K562 (cell line): ENCODE measurements around the gene ZNF358. TPM values are rescaled to one million over a fixed set of nuclear protein-coding genes. Genes with fewer than 3 reads are reported as not detected.
A peak's percentile ranks its signal among the peaks of the same experiment; 100 is the strongest.

Source experiments
- ATAC-seq: fragments of 200-7000 bp; cut with Tn5 transposase; 3 replicates; pipeline ENCODE4 v1.9.1; 2020; ENCODE audit warnings: moderate library complexity
- BruUV-seq: library from RNA; stranded (reverse); fragments of 400-500 nt; replicated peaks from 2 replicates; lab custom pipeline; 2021; lab: Mats Ljungman, UMichigan
- CTCF ChIA-PET: fragments of 300-600 bp; formaldehyde crosslinking; extraction: SDS; loops from one replicate; lab custom pipeline; 2021; ENCODE audit warnings: low intra/inter-chr PET ratio; lab: Yijun Ruan, JAX
- POLR2A ChIA-PET: fragments of 300-600, 350-650 bp; sonication (Branson Sonifier 250); formaldehyde crosslinking; extraction: SDS; loops from one replicate; lab custom pipeline; 2021; ENCODE audit warnings: antibody characterized with exemption, inconsistent platforms; lab: Yijun Ruan, JAX
- DNase-seq, 4 experiments: peaks; one replicate each; pipeline versions ENCODE4 v3.0.0 to v3.0.0-alpha.2; 2011 to 2018; ENCODE audit warnings: low spot score in 3 of 4, mixed read lengths in 3 of 4; ENCODE audit errors: extremely low read depth in 1 of 4
- FAIRE-seq: peaks from 2 replicates; lab custom pipeline; 2011; peaks lifted over from hg19 to GRCh38; lab: Jason Lieb, UNC
- H2AFZ ChIP-seq: 2 replicates; pipeline ENCODE4 v1.6.0; 2011; ENCODE audit warnings: low read depth, low read length, control low read depth, inconsistent platforms
- H3K27ac ChIP-seq: fragments of 200-600 bp; 3 replicates; pipeline ENCODE4 v1.8.0; 2011; ENCODE audit warnings: low read depth, mild to moderate bottlenecking, control low read depth, inconsistent platforms, low read length, moderate library complexity, mixed read lengths; ENCODE audit errors: extremely low read depth
- H3K27me3 ChIP-seq, 2 experiments: fragments of 300-600 bp in 1 of 2; 2 replicates in 1 of 2; 3 replicates in 1 of 2; pipeline versions ENCODE4 v1.6.0 to v1.8.0; 2011; ENCODE audit warnings: inconsistent platforms in 2 of 2, low read length in 2 of 2, mild to moderate bottlenecking in 1 of 2, mixed read lengths in 1 of 2, moderate library complexity in 1 of 2; ENCODE audit not compliant: control insufficient read depth in 2 of 2, insufficient read depth in 2 of 2
- H3K36me3 ChIP-seq: fragments of 300-600 bp; 3 replicates; pipeline ENCODE4 v1.8.0; 2011; ENCODE audit warnings: mild to moderate bottlenecking, low read length, inconsistent platforms; ENCODE audit not compliant: control insufficient read depth, insufficient read depth
- H3K4me1 ChIP-seq, 2 experiments: fragments of 200-600 bp in 1 of 2; replicated peaks in 1 of 2; 2 replicates in 1 of 2; 3 replicates in 1 of 2; pipeline versions ENCODE4 v1.5.1 to v1.8.0; 2011; ENCODE audit warnings: inconsistent platforms in 2 of 2, low read length in 2 of 2, mild to moderate bottlenecking in 1 of 2, mixed read lengths in 1 of 2, moderate library complexity in 1 of 2; ENCODE audit not compliant: control insufficient read depth in 2 of 2, insufficient read depth in 2 of 2
- H3K4me2 ChIP-seq: 2 replicates; pipeline ENCODE4 v1.6.1; 2011; ENCODE audit warnings: low read length, control low read depth, inconsistent platforms, mixed read lengths; ENCODE audit not compliant: insufficient read depth
- H3K4me3 ChIP-seq: fragments of 200-600 bp; sonication (generic), shearing (Covaris generic); 2 replicates; pipeline ENCODE4 v1.5.1; 2016; ENCODE audit warnings: control low read depth, inconsistent platforms
- H3K79me2 ChIP-seq: fragments of 200-600 bp; 3 replicates; pipeline ENCODE4 v1.8.0; 2011; ENCODE audit warnings: low read length, inconsistent platforms; ENCODE audit not compliant: control insufficient read depth, insufficient read depth
- H3K9ac ChIP-seq, 2 experiments: 2 replicates each; pipeline versions ENCODE4 v1.6.0 to v1.6.1; 2011; ENCODE audit warnings: low read depth in 2 of 2, low read length in 2 of 2, control low read depth in 1 of 2, inconsistent platforms in 1 of 2, mild to moderate bottlenecking in 1 of 2, mixed read lengths in 1 of 2; ENCODE audit not compliant: insufficient read depth in 1 of 2
- H3K9me1 ChIP-seq: one replicate; pipeline ENCODE4 v1.6.0; 2011; ENCODE audit warnings: inconsistent platforms, mild to moderate bottlenecking, low read length, moderate library complexity; ENCODE audit not compliant: control insufficient read depth, insufficient read depth
- H3K9me3 ChIP-seq: replicated peaks from 2 replicates; pipeline ENCODE4 v1.5.1; 2011; ENCODE audit warnings: low read depth, low read length, inconsistent platforms; ENCODE audit not compliant: control insufficient read depth, insufficient read depth
- H4K20me1 ChIP-seq: replicated peaks from 2 replicates; pipeline ENCODE4 v1.6.1; 2011; ENCODE audit warnings: low read length, inconsistent platforms, mixed read lengths; ENCODE audit not compliant: control insufficient read depth, insufficient read depth
- BRF1 ChIP-seq: IDR thresholded peaks from 3 replicates; pipeline ENCODE4 v1.6.1; 2011; ENCODE audit warnings: borderline replicate concordance, mild to moderate bottlenecking; ENCODE audit not compliant: insufficient read length; ENCODE audit errors: extremely low read depth
- CREB1 ChIP-seq, 2 experiments: sonication (generic) in 1 of 2; formaldehyde crosslinking in 1 of 2; IDR thresholded peaks; 2 replicates each; pipeline versions ENCODE4 v1.6.1 to v1.8.0; 2012 to 2022; ENCODE audit warnings: inconsistent platforms in 1 of 2, mild to moderate bottlenecking in 1 of 2, missing genetic modification reagents in 1 of 2, moderate library complexity in 1 of 2
- CTBP1 ChIP-seq: fragments of 450-650 bp; IDR thresholded peaks from 2 replicates; pipeline ENCODE4 v1.6.1; 2016; ENCODE audit warnings: borderline replicate concordance
- E4F1 ChIP-seq: fragments of 250-450 bp; sonication (Bioruptor Pico); IDR thresholded peaks from 2 replicates; pipeline ENCODE4 v1.5.0; 2021; ENCODE audit warnings: mild to moderate bottlenecking, borderline replicate concordance
- ERF ChIP-seq: fragments of 450-650 bp; formaldehyde crosslinking; IDR thresholded peaks from 2 replicates; pipeline ENCODE4 v1.4.0; 2020; ENCODE audit warnings: mild to moderate bottlenecking, mixed read lengths
- HMG20A ChIP-seq: fragments of 450-650 bp; formaldehyde crosslinking; conservative IDR thresholded peaks from 2 replicates; pipeline ENCODE4 v1.4.0; 2020; ENCODE audit warnings: mild to moderate bottlenecking, mixed read lengths
- HMG20B ChIP-seq: fragments of 250-450 bp; sonication (Bioruptor Pico); IDR thresholded peaks from 2 replicates; pipeline ENCODE4 v1.5.0; 2021; ENCODE audit warnings: mild to moderate bottlenecking
- KAT8 ChIP-seq: fragments of 450-650 bp; IDR thresholded peaks from 2 replicates; pipeline ENCODE4 v1.6.1; 2016; ENCODE audit warnings: low read depth, mild to moderate bottlenecking
- KDM1A ChIP-seq, 2 experiments: fragments of 450-650 bp; IDR thresholded peaks; 2 replicates each; pipeline ENCODE4 v1.6.1; 2016; ENCODE audit warnings: mild to moderate bottlenecking in 2 of 2
- KDM4B ChIP-seq, 2 experiments: fragments of 450-650 bp in 1 of 2; sonication (generic) in 1 of 2; IDR thresholded peaks; 2 replicates each; pipeline ENCODE4 v1.6.1; 2016 to 2017; ENCODE audit warnings: borderline replicate concordance in 2 of 2, antibody characterized with exemption in 1 of 2, low read depth in 1 of 2, mild to moderate bottlenecking in 1 of 2
- MYBL2 ChIP-seq, 2 experiments: fragments of 450-650 bp in 1 of 2; sonication (generic) in 1 of 2; formaldehyde crosslinking in 1 of 2; IDR thresholded peaks; 2 replicates each; pipeline versions ENCODE4 v1.6.1 to v1.8.1; 2017 to 2022; ENCODE audit warnings: borderline replicate concordance in 1 of 2, inconsistent platforms in 1 of 2, low read depth in 1 of 2, mild to moderate bottlenecking in 1 of 2, missing genetic modification reagents in 1 of 2, moderate library complexity in 1 of 2
- NFE2 ChIP-seq: IDR thresholded peaks from 2 replicates; pipeline ENCODE4 v1.6.1; 2014; ENCODE audit warnings: antibody characterized with exemption, low read depth
- TBP ChIP-seq: optimal IDR thresholded peaks from 2 replicates; pipeline ENCODE3; 2011; ENCODE audit warnings: low read depth, low read length, improper control_type of control experiment
- TEAD2 ChIP-seq: fragments of 450-650 bp; IDR thresholded peaks from 2 replicates; pipeline ENCODE4 v1.6.1; 2016; ENCODE audit warnings: missing genetic modification characterization, control low read depth, missing compliant biosample characterization
- THRB ChIP-seq: fragments of 450-650 bp; formaldehyde crosslinking; conservative IDR thresholded peaks from 2 replicates; pipeline ENCODE4 v1.4.0; 2022; ENCODE audit warnings: mild to moderate bottlenecking, missing genetic modification characterization
- ZNF695 ChIP-seq: fragments of 450-650 bp; formaldehyde crosslinking; IDR thresholded peaks from 2 replicates; pipeline ENCODE4 v1.4.0; 2020; ENCODE audit warnings: mild to moderate bottlenecking, moderate library complexity
- WGBS: fragments of 100-300 bp; shearing (Covaris generic); methylation state at CpG from one replicate; pipeline ENCODE4 v1.1.6; 2016; ENCODE audit warnings: low coverage, mixed read lengths; ENCODE audit not compliant: insufficient coverage; ENCODE audit errors: missing lambda C conversion rate; 5-methylcytosine and 5-hydroxymethylcytosine counted together
- in situ Hi-C: fragments of 300-500 bp; cut with MboI; formaldehyde crosslinking; loops from 4 replicates; pipeline ENCODE4 v1.15.0; 2018; ENCODE audit warnings: inconsistent platforms, mixed read lengths
- intact Hi-C: fragments of 100-400 bp; cut with micrococcal nuclease; formaldehyde crosslinking; loops from 2 replicates; pipeline ENCODE4 v1.14.2; 2022
- polyA plus RNA-seq, 8 experiments: library from polyadenylated mRNA; depleted of rRNA in 4 of 8; stranded (reverse) in 5 of 8; unstranded in 3 of 8; fragments of >200 nt; fragmentation: Nextera tagmentation in 2 of 8; fragmentation: Illumina TruSeq in 1 of 8; extraction: Ambion mirVana in 2 of 8; extraction: Trizol in 1 of 8; gene quantifications; 2 replicates each; pipeline versions ENCODE4 v1.2.1 to v1.2.3, GENCODE V29; 2011 to 2014; ENCODE audit warnings: inconsistent platforms in 1 of 8, missing spikeins in 1 of 8
- total RNA-seq, 7 experiments: library from RNA; depleted of rRNA in 6 of 7; stranded (reverse); fragments of >200 nt in 6 of 7; fragmentation: Illumina TruSeq in 2 of 7; extraction: Trizol in 2 of 7; gene quantifications; 2 replicates each; pipeline versions ENCODE4 v1.2.1 to v1.2.3, GENCODE V29; 2011 to 2021; ENCODE audit warnings: low replicate concordance in 1 of 7

Gene ZNF358
- total and polyA plus RNA-seq, 9 of the 15 experiments (the other 6 are each of a cell fraction or from before 2014, with no cell fraction given), result 0.04 to 17.2 (median 4.9) TPM

GRCh38 chr19:7482584-7483439 is 33.1 kb upstream of the ZNF358 start:
- Histone ChIP-seq H4K20me1 (no peaks in the 10 kb centered on the region), H3K9ac (peak overlapping the region in 1 of 2 experiments; percentile 23; a peak in 2 of 4 replicates), H3K4me2 (peak overlapping the region; percentile 60), H3K4me1 (peaks cover 18 to 48% of the 10 kb centered on the region in 2 experiments), H3K9me3 (no peaks in the 10 kb centered on the region), H3K79me2 (no peaks in the 10 kb centered on the region), H3K4me3 (no peak overlapping the region), H3K27me3 (no peaks in the 10 kb centered on the region), H2AFZ (peak overlapping the region; percentile 65), H3K36me3 (no peaks in the 10 kb centered on the region), H3K9me1 (no peaks in the 10 kb centered on the region), H3K27ac (no peak overlapping the region; the same call in 2 of the 3 replicates)
- ChIA-PET CTCF (interaction anchor here (0.7 kb wide), 1 partner anchor 1171 kb away, joined by 3 read pairs; no protein-coding TSS in a partner anchor), POLR2A (interaction anchor here (0.9 kb wide), 1 partner anchor 218 kb away, joined by 3 read pairs; no protein-coding TSS in a partner anchor)
- peak; percentile 74 to 99 (median 96) for DNase-seq
- peak; percentile 79 for ATAC-seq
- BruUV-seq, result no TSS peak
- in situ Hi-C loops, result no loop called here
- intact Hi-C loops, result no loop called here
- 57% methylated on average over 23 of the region's 37 CpGs for WGBS
- peak; percentile 44 for FAIRE-seq
- TF ChIP-seq CTBP1 (peak; percentile 48; the same call in 1 of the 2 replicates), KDM1A (IDR thresholded peaks at IDR 0.05) (no peak), ERF (CRISPR knock-in tag) (no peak), ZNF695 (CRISPR knock-in tag) (no peak), HMG20B (CRISPR knock-in tag) (no peak), BRF1 (no peak), KAT8 (no peak), THRB (no peak), TBP (peak; percentile 13), HMG20A (CRISPR knock-in tag) (no peak), CREB1 (IDR thresholded peaks at IDR 0.05) (no peak), CREB1 (CRISPR knock-in tag; IDR thresholded peaks at IDR 0.05) (no peak), MYBL2 (IDR thresholded peaks at IDR 0.05; ENCODE audit: low read depth) (no peak), MYBL2 (CRISPR knock-in tag; IDR thresholded peaks at IDR 0.05; ENCODE audit: borderline replicate concordance) (no peak), TEAD2 (tag) (no peak), E4F1 (CRISPR knock-in tag) (no peak), KDM4B (IDR thresholded peaks at IDR 0.05; ENCODE audit: borderline replicate concordance in 2 of 2, low read depth in 1 of 2) (no peak), NFE2 (0 out of 2 replicates have a peak, but pooled peaks have one; percentile 22)
